ENCODE results near the gene RRP15.

RRP15 gene, protein sequence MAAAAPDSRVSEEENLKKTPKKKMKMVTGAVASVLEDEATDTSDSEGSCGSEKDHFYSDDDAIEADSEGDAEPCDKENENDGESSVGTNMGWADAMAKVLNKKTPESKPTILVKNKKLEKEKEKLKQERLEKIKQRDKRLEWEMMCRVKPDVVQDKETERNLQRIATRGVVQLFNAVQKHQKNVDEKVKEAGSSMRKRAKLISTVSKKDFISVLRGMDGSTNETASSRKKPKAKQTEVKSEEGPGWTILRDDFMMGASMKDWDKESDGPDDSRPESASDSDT

DNA sequence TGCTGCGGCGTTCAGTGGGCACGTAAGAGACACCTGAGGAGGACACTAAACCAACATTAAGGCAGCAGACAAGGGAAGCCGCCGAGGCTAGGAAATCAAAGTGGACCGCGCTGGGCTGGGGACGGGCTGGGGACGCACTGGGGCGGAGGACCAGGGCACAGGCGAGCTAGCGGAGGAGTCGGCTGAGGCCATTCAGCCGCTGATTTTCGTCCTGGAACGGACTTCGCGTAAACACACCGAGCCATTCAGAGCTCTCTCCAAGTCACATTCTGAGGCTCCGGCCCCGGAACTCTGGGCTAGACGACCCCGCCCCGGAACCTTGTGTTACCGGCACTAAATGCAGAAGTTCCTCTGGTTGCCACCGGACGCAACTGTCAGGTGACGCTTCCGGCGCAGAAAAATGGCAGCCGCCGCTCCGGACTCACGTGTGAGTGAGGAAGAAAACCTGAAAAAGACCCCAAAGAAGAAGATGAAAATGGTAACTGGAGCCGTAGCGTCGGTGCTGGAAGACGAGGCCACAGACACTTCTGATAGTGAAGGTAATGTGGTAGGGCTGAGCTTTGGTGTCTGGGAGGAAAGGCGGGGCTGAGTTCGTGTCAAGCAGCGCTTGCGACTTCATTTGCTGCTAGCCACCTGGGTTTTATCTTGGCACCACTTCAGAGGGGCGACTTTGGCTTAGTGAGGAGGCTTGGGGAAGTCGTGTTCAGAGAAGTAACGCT, at the start of gene RRP15:
RRP15 (plus strand) TSS at position 377 of the 719 bp plus-strand sequence; CDS start at position 401, 24 bp downstream.
- DNase-seq (ENCODE audit: low read depth) = peak; percentile 89

GRCh38 chr1:218242171-218242570, 42.9 kb upstream of the RRP15 start:
- no peak for DNase-seq (ENCODE audit: low read depth)

DNA sequence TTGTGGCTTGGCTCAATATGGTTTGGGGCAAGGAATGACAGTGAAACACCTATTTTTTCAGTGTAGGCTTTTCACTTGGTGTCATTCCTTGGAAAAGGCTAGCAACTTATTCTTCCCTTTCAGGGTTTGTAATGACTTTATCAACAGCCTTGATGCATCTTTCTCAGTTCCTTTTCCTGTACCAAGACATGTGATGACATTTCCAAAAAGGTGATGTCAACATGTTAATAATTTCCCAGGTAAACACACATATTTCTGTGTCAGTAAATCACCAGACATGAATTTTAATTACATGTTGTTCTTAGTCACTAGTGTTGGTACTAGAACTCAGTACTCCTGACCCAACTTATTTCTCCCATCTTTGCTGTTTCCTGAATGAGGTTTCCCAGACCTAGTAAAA, 37.8 kb upstream of the RRP15 start:
- DNase-seq (ENCODE audit: low read depth) = no peak

DNA sequence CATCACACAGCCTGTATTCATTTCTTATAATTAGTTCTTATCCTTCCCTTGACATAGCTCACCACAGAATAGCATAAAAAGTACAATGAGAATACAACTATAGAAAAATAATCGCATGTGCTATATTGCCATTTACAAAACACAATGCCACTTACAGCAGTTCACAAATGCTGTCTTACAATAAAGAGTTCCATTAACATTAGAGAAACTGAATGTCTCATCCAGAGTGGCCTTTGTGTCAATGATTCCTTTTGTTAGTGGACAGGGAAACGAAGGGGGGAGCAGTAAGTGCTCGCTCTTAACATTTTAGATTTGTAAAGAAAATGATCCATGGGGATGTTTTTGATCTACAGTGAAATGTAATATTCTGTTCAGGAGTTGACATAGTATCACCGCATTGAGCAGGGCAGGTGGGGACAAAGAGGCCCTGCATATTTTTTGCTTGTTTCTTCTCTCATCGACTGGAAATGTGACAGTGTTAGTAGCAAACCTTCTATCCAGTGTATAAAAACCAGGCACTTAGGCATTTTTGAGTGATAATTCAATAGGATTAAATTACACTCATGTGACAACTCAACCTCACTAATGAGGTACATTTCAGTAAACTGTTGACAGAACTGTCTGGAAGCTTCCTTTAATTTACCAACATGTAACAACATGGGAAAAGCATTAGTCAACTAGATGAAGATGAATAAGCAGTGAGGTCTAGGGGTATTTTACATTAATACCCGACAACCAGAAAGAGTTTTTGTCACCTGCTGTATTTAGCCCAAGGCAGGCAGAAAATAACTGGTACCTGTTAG, 35.6 kb upstream of the RRP15 start:
- no peak for DNase-seq (ENCODE audit: low read depth)

GRCh38 chr1:218250492-218250891, 34.6 kb upstream of the RRP15 start:
- DNase-seq (ENCODE audit: low read depth) = peak; percentile 4

DNA sequence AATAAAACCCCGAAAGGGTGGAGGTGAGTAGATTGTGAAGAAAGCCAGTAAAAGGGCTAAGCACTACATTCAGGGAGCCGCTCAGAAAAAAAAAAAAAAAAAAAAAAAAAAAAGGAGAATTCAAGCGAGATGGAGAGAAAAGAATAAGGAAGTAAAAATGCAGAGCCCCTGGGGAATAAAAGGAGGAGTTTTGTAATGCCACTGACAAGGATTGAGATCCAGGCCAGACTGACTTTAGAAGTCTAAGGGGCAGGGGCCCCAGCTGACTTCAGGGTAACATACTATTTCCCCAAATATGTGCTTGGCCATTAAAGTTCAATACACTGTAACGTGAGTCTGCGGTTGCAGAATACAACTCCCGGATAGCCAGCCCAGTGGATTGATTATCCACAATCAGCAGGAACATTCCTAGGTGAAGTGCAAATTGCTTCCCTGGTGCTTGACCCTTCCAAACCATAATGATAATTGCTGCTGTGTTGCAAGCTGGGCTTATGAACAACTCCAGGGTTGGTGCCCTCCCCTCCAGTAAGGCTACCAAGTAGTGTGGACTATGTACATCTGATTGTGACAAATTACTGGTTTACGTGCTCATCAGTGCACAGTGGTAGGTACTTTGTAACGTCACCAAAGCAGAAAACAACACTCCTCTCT, 30.7 kb upstream of the RRP15 start:
- DNase-seq (ENCODE audit: low read depth) = no peak

GRCh38 chr1:218255090-218255489, 30.0 kb upstream of the RRP15 start:
- no peak for DNase-seq (ENCODE audit: low read depth)

DNA sequence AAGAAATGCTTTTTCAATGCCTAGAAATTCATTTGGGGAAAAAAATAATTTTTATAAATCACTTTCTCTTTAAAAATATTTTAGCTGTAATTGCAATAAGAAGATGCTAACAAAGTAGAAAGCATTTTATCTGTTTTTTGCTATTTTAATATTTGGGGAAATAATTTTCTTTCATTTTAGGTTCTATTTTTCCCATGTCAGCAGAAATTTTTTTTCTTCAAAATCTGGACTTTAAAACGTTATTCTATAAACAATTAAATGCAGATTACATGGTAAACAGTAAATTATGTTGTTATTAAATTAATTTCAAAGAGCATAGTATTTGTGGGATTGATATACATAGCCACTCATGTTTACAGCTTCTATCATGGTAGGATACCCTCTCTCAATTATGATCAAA, 27.7 kb upstream of the RRP15 start:
- no peak for DNase-seq (ENCODE audit: low read depth)

GRCh38 chr1:218257971-218258370, 27.1 kb upstream of the RRP15 start:
- DNase-seq (ENCODE audit: low read depth) = no peak

- no peak for DNase-seq (ENCODE audit: low read depth)
Observed at GRCh38 chr1:218259339-218259738, 25.8 kb upstream of the RRP15 start.

DNA sequence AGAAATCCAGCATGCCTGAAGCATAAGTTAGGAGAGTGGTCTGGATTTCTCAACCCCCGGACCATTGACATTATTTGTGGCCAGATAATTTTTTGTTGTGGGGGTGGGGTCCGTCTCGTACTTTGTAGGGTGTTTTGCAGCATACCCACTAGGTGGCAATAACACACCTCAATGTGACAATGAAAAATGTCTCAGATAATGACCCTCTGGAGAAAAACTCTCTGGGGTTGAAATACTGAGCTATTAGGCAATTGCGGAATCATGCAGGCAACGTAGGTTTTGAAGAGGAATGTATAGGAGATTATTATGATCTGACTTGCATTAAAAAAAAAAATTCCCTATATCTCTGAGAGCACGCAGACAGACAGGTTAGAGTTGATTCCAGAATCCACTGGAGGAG, 25.3 kb upstream of the RRP15 start:
- peak; percentile 7 for DNase-seq (ENCODE audit: low read depth)

DNA sequence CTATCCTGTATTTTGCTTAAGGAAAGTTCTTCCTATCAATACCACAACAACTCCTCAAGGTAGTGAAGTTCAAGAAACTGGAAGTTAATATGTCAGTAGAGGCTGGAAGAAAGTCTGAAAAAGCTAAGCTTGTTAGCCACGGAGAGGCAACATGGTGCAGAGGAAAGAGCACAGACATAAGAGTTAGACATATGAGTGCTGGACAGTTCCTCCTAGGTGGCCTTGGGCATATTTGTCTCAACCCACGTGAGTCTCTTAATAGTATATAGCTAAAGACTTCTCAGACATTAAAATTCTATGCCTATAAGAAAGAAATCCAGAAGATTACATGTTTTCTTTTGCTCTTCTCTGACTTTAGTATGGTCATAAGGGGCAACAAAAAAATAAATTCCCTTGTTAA, 22.8 kb upstream of the RRP15 start:
- no peak for DNase-seq (ENCODE audit: low read depth)

GRCh38 chr1:218266356-218266755, 18.7 kb upstream of the RRP15 start:
- peak; percentile 9 for DNase-seq (ENCODE audit: low read depth)

DNA sequence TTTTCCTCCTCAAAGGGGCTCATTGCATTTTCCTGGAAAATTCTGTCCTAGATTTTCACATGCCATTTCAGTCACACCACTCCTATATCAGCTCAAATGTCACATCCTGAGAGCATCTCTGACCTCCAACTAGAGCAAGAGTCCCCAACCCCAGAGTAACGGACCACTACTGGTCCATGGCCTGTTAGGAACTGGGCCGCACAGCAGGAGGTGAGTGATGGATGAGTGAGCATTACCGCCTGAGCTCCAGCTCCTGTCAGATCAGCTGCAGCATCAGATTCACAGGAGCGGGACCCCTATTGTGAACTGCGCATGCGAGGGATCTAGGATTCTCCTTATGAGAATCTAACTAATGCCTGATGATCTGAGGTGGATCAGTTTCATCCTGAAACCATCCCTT, 12.7 kb upstream of the RRP15 start:
- no peak for DNase-seq (ENCODE audit: low read depth)

GRCh38 chr1:218273762-218274479, 11.2 kb upstream of the RRP15 start:
- no peak for DNase-seq (ENCODE audit: low read depth)

DNA sequence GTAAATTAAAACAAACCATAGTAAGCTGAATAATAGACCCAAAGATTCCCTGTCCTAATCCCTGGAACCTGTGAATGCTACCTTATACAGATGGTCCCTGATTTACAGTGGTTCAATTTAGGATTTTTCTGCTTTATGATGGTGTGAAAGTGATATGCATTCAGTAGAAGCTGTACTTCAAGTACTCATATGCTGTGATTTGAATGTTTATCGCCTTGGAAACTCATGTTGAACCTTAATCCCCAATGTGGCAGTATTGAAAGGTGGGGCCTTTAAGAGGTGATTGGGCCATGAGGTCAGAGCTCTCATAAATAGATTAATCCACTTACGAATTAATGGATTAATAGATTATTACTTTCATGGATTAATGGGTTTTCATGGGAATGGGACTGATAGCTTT, 10.6 kb upstream of the RRP15 start:
- no peak for DNase-seq (ENCODE audit: low read depth)

GRCh38 chr1:218275823-218276222, 9.3 kb upstream of the RRP15 start:
- no peak for DNase-seq (ENCODE audit: low read depth)

DNA sequence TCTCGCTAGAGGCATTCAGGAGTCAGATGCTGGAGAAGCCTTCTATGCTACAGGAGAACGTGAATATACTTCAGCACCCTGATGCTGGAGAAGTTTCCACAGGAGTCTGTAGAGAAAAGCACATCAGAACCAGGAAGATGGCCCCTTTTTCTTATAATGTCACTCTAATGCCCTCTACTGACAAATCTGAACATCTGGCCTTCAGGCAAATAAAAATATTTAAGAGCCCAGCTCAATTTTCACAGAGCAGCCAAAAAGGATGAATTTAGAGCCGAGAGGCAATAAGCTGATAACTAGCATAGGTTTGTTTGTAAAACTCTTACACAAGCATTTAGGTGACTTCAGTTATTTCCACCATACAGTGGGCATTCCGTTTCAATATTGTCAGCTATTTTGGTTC, 3.8 kb upstream of the RRP15 start:
- no peak for DNase-seq (ENCODE audit: low read depth)

- no peak for DNase-seq (ENCODE audit: low read depth)
Observed at GRCh38 chr1:218284377-218284916, 646 bp upstream of the RRP15 start.

DNA sequence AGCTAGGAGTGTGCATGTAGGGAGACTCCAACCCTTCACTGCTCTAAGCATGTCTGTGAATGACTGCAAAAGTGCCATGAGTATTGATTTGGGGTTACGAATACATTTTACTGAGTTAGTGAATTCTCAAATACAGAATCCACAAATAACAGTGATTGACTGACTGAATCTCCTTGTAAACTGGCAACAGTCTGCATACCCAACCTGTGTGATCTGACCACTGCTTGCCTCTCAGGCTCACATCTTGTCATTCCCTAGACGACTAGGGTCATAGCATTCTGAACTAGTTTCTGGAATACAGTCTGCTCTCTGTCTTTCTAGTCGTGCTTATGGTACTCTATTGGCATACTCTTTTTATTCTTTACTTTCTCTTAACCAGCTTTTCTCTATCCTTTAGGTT, 7.4 kb downstream of the RRP15 start:
- DNase-seq (ENCODE audit: low read depth) = no peak

DNA sequence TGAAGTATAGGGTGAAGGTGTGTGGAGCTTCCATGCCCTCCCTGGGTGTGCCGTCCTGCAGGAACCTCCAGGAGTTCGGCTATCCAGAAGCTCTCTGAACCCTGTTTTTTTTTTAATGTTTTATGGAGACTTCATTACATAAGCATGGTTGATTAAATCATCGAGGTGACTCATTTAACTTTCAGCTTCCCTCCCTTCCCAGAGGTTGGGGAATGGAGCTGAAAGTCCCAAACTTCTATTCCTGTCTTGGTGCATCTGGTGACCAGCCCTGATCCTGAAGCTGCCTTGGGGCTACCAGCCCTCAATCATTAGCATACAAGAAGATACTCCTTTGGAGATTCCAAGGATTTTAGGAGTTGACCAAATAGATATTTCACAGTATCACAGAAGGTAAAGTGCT, 9.5 kb downstream of the RRP15 start:
- DNase-seq (ENCODE audit: low read depth) = peak; percentile 72
